GM19099 (cell line): ENCODE measurements around the gene RBMS3.

Source experiments
- POLR2A ChIP-seq: IDR thresholded peaks from 3 replicates; pipeline ENCODE4 v1.6.1; 2011; ENCODE audit warnings: low read depth; ENCODE audit not compliant: insufficient read length; ENCODE audit errors: extremely low read depth

RBMS3 gene

DNA sequence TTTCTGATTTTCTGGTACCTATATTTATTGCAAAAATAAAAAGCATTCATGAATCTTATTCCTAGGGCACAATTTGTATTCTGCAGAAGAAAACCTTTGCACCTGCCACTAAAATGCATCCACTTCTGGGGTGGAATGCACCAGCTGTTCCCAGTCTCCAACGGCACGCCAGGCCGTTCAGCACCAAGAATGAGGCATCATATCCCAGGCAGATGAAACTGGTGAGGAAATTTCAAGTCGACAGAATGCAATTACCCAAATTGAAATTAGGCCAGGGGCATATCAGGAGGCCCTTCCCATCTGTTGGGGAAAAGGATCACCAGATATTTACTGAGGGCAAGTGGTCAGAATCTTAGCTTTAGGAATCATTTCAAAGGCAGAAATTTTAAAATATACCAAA is 13.6 kb upstream of the RBMS3 start:
- no peak for TF ChIP-seq POLR2A

- no peak for TF ChIP-seq POLR2A
Measured at GRCh38 chr3:29268651-29269050, 12.2 kb upstream of the RBMS3 start.

DNA sequence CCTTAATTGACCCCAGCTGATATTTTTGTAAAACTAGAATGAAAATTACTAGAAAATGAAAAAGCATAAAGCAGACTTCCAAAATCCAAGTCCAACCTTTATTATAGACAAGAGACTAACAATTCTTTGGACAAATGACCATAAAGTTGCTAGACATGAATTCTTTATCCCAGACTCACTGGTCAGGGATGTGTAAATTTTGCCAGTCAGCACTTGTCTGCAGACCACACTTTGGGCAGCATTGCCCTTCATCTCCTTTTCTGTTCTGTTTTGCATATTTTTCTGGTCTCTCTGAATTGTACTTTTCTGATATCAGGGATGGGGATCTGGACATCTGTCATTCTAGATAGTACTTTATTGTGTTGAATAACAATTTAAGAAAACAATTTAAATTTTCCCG is 10.1 kb upstream of the RBMS3 start:
- no peak for TF ChIP-seq POLR2A

GRCh38 chr3:29271475-29271874 is 9.4 kb upstream of the RBMS3 start:
- no peak for TF ChIP-seq POLR2A

- TF ChIP-seq POLR2A = no peak
Measured at GRCh38 chr3:29274667-29275066, 6.2 kb upstream of the RBMS3 start.

- no peak for TF ChIP-seq POLR2A
Measured at GRCh38 chr3:29275309-29275708, 5.6 kb upstream of the RBMS3 start.

DNA sequence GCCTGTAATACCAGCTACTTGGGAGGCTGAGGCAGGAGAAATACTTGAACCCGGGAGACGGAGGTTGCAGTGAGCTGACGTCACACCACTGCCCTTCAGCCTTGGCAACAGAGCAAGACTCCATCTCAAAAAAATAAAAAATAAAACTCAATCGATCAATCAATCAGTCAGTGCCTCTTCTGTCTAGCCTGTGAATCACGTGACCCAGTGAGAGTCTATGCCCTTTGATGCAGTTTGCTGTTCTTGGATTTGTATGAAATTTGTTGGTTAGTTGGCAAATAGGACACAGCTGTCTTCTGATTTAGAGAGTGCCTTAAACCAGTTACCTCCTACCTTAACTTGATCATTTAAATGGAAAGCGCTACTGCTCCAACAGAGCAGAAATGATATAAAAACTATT is 3.6 kb upstream of the RBMS3 start:
- TF ChIP-seq POLR2A = no peak

DNA sequence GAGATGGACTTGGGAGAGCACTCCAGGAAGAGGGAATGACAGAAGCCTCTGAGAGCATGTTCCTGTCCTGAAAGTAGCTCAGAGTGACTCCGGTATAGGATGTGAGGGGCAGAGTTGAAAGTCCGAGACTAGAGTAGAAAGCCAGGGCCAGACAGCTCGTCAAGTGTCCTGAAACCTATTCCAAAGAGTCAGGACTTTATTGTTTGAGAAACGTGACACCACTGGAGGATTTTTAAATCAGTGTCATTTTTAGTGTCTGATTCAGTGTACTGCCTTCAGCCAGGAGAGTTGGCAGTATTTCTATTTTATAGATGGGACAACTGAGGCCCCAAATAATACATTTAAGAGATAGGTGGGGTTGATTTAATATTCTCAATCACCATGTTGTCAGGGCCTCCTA is 1.6 kb upstream of the RBMS3 start:
- TF ChIP-seq POLR2A = no peak

DNA sequence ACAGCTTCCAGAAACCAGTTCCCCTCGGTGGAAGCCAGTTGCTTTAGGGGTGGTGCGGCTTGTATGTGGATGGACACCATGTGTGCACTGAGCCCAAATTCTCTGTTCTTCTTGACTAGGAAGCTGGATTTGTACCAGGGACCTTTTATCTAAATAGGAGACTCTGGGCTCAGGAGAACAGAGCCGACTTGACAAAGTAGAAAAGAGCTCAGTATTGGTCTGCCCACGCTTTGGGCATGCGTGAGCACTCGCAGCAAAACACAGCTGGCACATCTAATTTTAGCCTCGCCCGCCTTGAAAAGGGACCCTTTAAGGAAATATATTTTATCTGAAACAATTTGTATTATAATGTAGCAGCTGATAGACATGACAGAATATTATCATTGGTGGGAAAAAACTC is 1.1 kb upstream of the RBMS3 start:
- TF ChIP-seq POLR2A = no peak

DNA sequence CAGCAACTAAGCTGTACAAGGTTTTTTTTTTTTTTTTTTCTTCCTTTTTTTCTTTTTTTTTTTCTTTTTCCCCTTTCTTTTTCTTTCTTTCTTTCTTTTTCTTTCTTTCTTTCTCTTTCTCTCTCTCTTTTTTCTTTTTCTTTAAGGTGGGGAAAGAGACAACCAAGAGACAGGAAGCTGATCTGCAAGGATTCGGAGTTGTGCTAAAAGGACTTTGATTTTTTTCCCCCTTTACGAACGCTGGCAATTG is 148 bp downstream of the RBMS3 start:
- TF ChIP-seq POLR2A = no peak

DNA sequence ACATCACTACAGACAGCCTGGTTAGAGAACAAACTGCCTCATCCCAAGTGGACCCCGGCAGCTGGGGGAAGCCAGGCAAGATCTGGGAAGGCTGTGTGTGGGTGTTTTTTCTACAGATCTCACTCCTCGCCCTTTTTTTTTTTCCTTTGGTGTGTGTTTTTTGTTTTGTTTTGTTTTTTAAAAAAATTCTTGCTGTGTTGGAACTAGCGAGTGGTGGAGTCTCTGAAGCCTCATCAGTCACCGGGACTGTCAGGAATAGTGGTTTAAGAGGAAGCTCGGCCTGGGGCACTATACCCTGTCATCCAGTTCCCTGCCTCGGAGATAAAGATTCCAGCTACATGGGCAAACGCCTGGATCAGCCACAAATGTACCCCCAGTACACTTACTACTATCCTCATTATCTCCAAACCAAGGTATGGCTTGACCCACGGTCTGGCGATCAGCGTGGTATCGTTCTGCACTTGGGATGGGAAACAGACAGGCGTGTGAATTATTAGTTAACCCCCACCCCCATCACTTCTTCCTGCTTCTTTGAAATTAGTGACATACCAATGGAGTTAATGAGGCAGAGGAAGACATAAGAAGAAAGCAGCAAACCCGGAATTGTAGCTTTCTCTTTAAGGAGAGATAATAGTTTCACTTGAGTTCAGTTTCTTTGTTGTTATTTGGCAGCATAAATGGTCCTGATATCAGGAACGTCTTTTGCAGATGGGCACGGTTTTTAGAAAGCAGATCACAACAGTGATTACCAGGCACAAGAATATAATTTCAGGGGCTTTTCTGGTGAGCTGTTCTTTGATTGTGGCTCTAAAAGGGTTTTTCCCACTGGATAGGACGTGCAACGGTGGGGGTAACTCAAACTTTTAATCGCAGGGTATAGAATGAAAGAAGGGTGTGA is 722 bp downstream of the RBMS3 start:
- no peak for TF ChIP-seq POLR2A

DNA sequence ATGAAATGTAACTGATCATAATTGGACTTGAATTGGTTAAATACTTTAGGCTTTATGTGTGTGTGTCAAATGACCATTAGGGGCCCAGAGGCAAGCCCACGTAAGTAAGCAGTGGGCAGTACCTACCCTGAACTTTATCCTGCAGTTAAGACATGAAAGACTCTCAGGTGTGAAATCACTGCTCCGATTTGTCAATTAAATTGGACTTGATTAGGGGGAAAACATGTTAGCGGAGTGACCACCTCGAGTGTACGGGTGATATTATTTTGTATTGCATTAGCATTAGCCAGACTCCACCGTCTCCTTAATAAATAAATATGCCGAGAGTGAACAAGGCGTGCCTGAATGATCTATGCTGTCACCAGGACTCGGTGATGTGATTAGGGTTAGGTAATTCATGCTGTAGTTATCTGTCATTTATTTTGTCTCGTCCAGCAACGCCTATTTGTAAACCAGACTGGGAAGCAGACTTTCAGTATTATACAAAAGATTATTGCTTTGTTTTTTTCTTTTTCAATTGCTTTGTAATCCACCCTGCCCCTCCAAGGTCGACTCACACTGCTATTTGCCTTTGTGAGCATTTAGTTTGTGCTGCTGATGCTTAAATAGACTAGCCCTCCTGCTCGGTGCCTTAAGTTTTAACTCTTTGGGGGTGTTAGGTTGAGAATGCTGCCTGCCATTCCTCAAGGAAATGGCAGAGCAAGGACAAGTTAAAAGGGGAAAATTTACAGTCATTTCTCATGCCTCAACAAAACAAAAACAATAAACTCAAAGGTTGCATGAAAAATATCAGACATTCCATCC is 1.8 kb downstream of the RBMS3 start:
- no peak for TF ChIP-seq POLR2A

DNA sequence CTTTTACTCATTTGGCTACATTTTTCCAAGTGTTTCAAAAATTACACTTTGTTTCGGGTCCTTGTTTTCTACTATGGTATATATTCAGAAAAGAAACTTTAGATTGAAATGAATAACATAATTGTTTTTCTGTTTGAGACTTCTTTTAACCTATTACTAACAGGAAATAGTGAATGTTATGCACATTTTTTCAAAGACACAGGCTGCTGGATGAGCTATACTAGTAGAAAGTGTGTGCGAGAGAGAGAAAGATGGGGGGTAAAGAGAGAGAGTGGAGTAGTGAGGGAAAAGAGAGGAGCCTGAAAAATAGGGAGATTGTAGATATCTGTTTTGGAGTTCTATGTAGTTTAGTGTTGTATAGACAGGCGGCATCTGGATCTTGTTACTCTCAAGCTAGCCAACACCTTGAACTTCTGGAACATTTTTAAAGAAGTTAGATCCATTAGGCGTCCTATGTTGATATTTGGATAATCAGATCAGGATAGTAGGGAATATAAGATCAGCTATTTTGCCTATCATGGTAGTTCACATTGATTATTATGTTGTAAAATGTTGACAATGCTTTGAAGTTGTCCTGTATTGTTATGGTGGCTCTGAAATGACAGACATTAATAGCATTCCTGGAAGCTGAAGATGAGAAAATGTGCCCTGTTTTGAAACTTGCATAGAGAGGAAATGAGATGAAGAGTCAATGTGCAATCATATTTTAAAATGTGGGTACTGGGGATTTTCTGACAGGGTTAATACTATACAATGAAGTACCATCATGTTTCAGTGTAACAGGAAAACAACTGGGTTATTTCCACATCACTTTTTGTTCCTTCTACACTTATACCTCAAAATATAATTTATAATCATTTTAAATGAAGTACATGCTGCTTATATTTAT is 2.6 kb downstream of the RBMS3 start:
- TF ChIP-seq POLR2A = no peak

DNA sequence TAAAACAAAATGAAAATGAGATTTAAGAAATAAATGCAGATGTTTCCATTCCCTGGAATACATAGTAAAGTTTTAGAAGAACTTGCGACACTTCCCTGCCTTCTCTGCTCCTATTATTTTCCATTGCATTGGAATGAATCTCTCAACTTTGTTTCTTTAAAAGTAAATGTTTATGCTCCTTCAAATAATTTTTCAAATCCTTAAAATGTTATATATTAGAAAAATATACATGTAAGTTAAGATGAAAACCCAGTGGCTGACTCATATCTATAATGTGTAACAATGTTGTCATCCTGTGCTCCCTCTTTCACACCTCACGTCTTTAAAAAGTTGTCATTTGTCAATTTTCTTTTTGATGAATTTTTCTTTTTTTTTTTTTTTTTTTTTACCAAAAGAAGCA is 3.6 kb downstream of the RBMS3 start:
- no peak for TF ChIP-seq POLR2A

DNA sequence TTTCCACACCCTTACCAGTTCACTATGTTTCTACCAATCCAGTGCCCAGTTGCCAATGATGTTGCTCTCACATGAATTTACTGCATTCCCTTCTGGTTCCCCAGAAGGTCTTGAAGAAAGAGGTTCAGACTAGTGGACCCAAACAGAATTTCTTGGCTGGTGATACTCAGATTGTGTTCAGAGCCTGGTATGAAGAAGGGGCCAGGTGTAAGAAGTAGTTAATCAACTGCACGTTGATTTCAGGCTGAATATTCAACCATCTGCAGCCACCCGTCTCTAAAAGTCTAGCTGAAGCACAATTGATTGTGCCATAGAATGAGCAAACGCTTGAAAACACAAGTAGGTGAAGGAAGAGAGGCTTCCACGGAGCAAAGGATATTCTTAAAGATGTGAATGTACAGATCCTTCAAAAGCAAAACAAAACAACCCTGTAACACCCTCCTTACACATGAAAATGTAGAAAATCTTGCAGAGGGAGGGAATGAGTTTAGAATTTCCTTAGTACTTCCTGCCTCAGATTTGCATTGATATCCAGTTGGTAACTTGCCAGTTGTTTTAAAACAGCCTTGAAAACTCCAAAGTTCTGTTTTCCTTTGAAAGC is 4.7 kb downstream of the RBMS3 start:
- no peak for TF ChIP-seq POLR2A
